H4 (cell line): Measurements from ENCODE around the gene PDE11A. TPM values are rescaled to one million over a fixed set of nuclear protein-coding genes. Genes with fewer than 3 reads are reported as not detected.
"Not testable (repeated sequence)": the region's sequence is repeated elsewhere in the genome, so short reads cannot be mapped to it uniquely, and the experiment has no call there.

Experiments
- DNase-seq: peaks from one replicate; pipeline ENCODE4 v3.0.0-alpha.2; 2015; ENCODE audit warnings: low spot score
- total RNA-seq: library from RNA; depleted of rRNA; stranded (reverse); fragments of >200 nt; shearing (Covaris generic); gene quantifications from 2 replicates; pipeline ENCODE4 v1.2.3, GENCODE V29; 2014

The PDE11A gene
- total RNA-seq, 1 experiment from 2014 or later: 0.60 TPM

DNA sequence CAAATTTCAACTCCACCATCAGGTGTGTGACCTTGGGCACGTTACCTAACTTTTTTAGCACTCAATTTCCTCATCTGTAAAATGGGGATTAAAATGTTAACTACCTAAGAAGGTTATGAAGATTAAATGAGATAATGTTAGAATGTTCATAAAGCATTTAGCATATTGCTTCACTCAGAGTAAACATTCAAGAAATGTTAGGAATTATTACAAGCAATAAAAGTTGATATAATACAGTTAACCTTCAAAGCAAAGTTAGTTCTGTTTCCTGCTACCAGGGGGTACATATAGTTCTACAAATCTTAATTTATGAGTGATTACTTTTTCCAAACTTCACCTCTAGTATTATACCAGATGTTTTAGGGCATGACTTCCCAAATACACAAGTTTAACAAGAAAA, 254.2 kb downstream of the PDE11A start:
- DNase-seq: no peak

- DNase-seq: no peak
Observed at GRCh38 chr2:177817300-177817699, 255.3 kb downstream of the PDE11A start.

DNA sequence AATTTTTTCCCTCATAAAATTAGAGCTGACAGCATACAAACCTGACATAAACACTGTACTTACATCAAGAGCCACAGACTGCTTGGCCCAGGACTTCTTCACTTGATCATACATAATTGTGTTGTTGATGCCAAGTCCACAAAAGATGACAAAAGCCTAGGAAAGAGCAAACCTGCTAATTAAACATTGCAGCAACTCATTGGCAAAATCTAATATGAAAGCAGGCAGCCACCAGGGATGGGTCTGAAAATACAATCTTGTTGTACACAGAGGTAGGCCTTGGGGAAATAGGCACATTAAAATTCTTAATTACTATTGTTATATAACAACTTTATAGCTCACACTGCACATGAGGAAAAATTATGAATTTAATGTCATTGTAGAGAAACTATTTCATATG, 255.8 kb downstream of the PDE11A start:
- DNase-seq: no peak

GRCh38 chr2:177812713-177813396, 259.7 kb downstream of the PDE11A start:
- no peak for DNase-seq

- DNase-seq: no peak
Observed at GRCh38 chr2:177810906-177811305, 261.7 kb downstream of the PDE11A start.

DNA sequence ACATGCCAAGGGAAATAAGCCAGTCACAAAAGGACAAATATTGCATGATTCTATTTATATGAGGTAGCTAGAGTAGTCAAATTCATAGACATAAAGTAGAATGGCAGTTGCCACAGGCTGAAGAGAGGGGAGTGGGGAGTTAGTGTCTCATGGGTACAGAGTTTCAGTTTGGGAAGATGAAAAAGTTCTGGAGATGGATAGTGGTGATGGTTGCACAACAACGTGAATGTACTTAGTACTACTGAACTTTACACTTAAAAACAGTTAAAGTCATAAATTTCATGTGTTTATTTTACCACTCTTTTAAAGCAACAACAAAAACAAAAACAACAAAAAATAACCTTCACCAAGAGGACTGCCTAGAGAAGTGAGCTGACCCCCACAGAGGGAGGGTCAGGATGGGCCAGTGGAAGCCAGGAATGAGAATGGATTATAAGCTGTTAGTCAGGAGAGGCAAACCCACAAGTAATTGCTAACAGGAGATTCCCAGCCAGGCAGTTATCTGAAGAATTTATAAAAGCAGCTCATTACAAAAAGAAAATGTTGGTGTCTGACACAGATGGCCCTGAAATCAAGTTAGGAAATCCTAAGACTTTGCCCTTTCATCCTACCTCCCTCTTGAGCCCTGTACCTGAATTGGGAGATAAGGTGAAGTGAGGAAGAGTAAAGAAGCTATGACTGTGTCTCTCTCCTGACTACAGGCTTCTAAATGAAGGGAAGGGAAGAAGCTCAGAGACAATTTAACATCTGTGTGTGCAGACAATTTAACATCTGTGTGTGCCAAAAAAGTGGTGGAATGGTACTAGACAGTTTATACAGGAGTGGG, 263.4 kb downstream of the PDE11A start:
- no peak for DNase-seq

DNA sequence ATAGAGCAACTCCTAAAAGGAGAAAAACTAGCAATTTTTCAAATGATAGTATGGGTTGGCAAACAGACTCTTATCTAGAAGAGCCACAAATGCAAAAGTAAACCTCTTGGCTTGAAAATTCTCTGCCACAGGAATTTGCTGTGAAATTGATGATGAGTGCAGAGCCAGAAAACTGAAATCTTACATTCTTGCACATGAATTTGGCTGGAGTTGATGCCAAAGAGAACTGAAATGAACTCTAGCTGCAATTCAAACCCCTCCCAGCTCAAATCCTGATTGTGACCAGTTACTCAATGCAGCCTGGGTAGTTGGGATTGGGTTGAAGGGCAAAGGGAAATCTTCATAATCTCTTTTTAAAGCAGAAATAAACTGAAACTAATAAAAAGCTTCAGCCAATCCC, 266.6 kb downstream of the PDE11A start:
- no peak for DNase-seq

DNA sequence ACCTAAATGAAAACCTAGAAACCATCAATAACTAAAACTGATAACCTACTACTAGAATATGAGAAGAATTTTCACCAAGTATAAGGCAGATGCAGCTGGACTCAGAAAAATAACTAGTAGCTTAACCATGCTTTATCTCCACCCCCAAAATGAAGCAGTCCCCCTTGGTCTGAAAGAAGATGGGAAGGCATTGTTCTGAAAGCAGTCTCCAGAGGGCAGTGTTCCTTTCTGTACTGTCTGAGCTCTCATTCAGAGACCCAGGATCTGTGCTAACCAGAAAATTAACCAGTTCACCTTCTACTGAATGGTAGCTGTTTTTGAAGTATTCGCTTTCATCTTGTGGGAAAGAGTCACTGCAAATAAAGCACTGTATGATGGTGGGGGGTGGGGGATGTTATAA, 273.0 kb downstream of the PDE11A start:
- DNase-seq: no peak

DNA sequence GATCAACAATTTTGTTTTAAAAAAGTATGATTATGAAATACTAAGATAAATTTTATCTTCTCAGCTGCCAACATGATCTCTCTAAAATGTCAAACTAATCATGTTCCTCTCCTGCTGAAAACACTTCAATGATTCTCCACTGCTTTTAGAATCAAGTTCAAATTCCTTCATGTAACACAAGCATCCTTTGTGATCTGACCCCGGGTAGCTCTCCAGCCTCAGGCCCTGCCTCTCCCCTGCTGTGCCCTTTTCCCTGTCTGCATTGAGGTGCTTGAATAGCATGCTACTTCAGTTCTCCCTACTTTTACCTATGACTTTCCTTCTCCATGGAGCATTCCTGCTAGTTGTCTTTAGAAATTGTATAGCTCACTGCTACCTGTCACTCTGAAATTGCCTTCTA, 274.8 kb downstream of the PDE11A start:
- DNase-seq: no peak

GRCh38 chr2:177796654-177797415, 275.7 kb downstream of the PDE11A start:
- no peak for DNase-seq

GRCh38 chr2:177796011-177796410, 276.6 kb downstream of the PDE11A start:
- DNase-seq: no peak

DNA sequence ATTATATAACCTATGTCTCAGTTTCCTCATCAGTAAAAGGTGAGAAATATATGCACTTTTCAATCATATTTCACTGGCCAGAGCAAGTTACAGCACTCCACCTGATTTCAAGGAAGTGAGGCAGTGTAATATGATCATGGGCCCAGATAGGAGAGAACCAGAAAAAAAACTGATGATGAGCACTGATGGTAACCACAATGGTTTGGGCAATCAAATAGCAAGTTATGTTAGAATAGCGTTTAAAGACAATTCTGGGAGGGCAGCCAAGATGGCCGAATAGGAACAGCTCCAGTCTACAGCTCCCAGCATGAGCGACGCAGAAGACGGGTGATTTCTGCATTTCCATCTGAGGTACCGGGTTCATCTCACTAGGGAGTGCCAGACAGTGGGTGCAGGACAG, 287.4 kb downstream of the PDE11A start:
- DNase-seq: not testable (repeated sequence)

- no peak for DNase-seq
Observed at GRCh38 chr2:177784745-177785067, 287.9 kb downstream of the PDE11A start.

DNA sequence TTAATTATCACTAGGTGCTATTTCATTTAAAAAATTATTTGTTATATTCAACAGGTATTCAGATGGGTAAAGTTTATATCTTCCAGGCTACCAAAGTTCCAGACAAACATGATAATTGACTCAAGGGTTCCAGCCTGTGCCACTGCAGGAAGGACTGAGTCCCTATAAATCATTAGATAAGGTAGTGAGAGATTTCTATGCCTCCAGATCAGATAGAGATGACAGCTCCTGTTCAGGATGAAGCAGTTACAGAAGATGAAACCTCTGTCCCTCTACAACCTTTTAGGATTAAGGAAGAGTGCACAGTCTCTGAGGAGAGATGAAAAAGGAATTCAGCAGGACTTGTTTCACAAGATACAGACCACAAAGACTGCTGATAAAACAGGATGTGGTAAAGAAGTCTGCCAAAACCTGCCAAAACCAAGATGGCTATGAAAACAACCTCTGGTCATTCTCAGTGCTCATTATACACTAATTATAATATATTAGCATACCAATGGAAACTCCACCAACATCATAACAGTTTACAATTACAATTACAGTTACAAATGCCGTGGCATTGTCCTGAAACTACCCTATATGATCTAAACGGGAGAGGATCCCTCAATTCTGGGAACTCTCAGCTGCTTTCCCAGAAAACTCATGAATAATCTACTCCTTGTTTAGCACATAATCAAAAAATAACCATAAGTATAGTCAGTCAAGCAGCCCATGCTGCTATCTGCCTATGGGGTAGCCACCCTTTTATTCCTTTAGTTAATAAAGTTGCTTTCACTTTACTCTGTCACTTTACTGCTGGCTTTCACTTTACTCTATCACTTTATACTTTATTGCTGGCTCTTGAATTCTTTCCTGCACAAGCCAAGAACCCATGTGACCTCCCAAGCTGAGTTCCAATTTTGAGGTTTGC, 288.5 kb downstream of the PDE11A start:
- peak; percentile 89 for DNase-seq

DNA sequence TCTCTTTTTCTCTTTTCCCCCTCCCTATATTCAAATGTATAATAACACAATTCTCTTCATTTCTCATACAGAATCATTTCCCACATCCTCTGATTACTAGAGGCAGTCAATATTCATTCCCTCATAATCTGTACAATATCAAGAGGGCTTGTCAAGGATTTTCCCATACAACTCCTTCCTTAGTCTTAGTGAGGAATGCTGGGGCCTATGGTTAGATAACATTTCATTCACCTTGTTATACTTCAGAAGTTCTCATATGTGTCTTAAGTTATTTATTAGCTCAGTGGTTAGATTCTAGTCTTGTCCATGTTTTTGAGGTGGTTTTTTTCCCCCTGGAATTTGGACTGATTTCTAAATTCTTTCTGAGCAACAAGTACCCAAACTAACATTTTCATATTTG, 289.5 kb downstream of the PDE11A start:
- no peak for DNase-seq

DNA sequence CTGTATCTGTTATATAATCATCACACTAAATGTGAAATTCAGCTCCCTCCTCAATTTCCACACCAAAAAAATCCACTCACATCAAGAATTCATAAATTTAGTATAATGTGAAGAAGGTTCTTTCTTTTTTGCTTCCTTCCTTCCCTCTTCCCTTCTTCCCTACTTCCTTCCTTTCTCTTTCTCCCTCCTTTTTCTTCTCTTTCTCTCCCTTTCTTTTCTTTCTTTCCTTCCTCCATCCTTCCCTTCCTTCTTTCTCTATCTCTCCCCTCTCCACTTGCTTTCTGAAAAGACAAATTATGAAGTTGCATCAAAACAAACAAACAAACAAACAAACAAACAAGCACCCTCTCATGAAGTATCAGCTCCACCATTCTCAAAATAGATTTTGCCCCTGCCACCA, 290.0 kb downstream of the PDE11A start:
- no peak for DNase-seq

DNA sequence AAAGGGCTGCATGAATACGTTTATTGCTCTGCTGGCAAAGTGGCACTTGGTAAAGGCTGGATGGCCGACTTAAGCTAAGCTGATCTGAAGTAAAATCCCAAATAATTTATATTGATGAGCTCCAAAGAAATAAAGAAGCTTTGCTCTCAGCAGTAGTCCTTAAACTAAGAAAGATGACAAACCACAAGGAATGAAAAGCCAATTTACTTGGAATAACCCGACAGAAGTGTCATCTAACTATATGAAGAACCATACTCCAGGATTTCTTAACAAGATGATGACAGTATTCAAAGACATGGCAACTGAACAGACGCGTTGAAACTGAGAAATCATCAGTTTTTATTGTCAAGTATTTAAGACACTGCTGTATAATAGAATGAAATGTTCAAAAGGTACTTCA, 294.1 kb downstream of the PDE11A start:
- DNase-seq: no peak

- DNase-seq: no peak
Observed at GRCh38 chr2:177772529-177772928, 300.0 kb downstream of the PDE11A start.

GRCh38 chr2:177771191-177771590, 301.4 kb downstream of the PDE11A start:
- no peak for DNase-seq

- DNase-seq: no peak
Observed at GRCh38 chr2:177767768-177768167, 304.8 kb downstream of the PDE11A start.

DNA sequence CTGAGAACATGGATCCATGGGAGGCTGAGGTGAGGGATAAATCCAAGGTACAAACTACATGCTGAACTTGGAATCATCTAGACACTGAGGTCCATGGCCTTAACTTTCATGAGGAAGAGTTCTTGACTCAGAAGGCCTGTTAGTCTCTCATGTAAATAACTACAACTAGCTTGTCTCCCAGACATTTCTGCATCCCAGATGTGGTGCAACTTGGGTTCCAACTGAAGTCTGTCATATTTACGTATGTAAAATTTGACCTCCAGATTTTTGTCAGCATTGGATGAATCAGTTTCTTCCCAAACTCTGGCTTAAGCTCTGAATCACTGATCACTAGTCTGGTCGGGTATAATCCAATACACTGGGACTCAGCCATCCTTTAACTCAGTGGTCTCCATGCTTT, 306.9 kb downstream of the PDE11A start:
- DNase-seq: no peak
